MM.1S (cell line): ENCODE measurements around the gene FAM180A.

Experiments used
- EZH2 ChIP-seq: fragments of 300-600 bp; sonication (generic); optimal IDR thresholded peaks from 2 replicates; pipeline ENCODE3; 2017; ENCODE audit warnings: low read depth, mild to moderate bottlenecking, antibody characterized with exemption, low read length, mixed read lengths
- EZH2phosphoT487 ChIP-seq: fragments of 300-600 bp; sonication (generic); IDR thresholded peaks from 2 replicates; pipeline ENCODE4 v1.6.1; 2018; ENCODE audit warnings: antibody characterized with exemption, low read length
- TF ChIP-seq, protein P1 (sequence below): fragments of 300-600 bp; sonication (generic); IDR thresholded peaks from 2 replicates; pipeline ENCODE4 v1.5.1; 2016; ENCODE audit warnings: antibody characterized with exemption, low read length, mixed read lengths

DNA sequence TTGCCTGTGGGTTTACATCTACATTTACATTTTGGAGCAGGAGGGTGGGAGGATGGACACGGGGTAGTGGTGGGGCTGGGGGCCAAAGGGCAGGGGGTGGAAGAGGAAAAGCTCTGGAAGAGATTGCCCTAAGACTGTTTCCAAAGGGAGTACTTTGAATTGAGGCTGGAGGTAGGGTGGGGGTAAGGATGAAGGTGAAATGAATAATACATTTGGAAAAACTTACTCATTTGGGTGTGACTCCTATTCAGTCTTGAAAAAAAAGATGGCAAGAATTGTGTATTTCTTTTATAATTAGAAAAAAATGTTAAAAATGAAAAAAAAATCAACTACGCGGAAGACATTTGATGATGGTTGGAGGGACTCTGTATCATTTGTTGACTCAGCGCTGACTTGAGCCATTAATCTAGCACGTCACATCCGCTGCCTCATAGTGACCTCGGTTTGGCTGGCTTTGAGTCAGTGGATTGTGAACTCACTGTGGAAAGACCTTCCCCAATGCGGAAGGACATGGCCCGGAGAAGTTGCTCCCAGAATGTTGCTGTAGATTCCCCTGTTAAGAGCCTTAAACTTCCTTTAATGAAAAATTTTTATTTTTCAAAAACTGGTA is 2.8 kb downstream of the FAM180A start:
- TF ChIP-seq, protein P1, sequence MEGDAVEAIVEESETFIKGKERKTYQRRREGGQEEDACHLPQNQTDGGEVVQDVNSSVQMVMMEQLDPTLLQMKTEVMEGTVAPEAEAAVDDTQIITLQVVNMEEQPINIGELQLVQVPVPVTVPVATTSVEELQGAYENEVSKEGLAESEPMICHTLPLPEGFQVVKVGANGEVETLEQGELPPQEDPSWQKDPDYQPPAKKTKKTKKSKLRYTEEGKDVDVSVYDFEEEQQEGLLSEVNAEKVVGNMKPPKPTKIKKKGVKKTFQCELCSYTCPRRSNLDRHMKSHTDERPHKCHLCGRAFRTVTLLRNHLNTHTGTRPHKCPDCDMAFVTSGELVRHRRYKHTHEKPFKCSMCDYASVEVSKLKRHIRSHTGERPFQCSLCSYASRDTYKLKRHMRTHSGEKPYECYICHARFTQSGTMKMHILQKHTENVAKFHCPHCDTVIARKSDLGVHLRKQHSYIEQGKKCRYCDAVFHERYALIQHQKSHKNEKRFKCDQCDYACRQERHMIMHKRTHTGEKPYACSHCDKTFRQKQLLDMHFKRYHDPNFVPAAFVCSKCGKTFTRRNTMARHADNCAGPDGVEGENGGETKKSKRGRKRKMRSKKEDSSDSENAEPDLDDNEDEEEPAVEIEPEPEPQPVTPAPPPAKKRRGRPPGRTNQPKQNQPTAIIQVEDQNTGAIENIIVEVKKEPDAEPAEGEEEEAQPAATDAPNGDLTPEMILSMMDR: no peak
- TF ChIP-seq EZH2phosphoT487 (no peak), EZH2 (no peak)
